Measurements from ENCODE around the gene MITD1. TPM values are rescaled to one million over a fixed set of nuclear protein-coding genes. Genes with fewer than 3 reads are reported as not detected.

Gene MITD1
- total RNA-seq, 1 donor from 2014 or later: 20.9 TPM

DNA sequence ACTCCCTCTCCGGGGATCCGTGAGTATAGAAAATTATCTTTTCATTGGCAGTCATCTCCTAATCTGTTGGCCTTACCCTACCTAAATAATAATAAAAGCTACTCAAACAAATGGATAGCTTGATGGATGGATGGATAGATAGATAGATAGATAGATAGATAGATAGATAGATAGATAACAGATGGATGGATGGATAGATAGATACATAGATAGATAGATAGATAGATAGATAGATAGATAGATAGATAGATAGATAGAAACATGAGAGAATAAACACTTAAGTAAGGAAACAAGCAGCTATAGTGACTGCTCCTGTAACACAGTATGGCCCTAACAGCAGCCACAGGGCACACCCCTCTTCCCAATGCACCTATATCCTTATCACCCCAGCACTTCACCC lies 35.2 kb upstream of the MITD1 start:
- TF ChIP-seq CTCF (IDR thresholded peaks at IDR 0.05; ENCODE audit: insufficient read depth, low read depth, low read length) (no peak), EZH2 (IDR thresholded peaks at IDR 0.05; ENCODE audit: insufficient read depth, low read length) (no peak)
- Mint-ChIP-seq H3K9me3 (ENCODE audit: unreplicated experiment) (peaks cover 3% of the 10 kb centered on the region), H3K4me3 (ENCODE audit: unreplicated experiment) (no peak overlapping the region), H3K4me1 (ENCODE audit: low read depth, unreplicated experiment) (no peaks in the 10 kb centered on the region), H3K36me3 (ENCODE audit: low read depth, unreplicated experiment) (peaks cover 10% of the 10 kb centered on the region), H3K27ac (ENCODE audit: unreplicated experiment) (no peak overlapping the region), H3K27me3 (ENCODE audit: low read depth, unreplicated experiment) (no peaks in the 10 kb centered on the region)
- DNase-seq (ENCODE audit: low read depth): no peak
- no peaks in the 10 kb centered on the region for H3K79me2 ChIP-seq (ENCODE audit: insufficient read depth, low read length)
- H2AFZ ChIP-seq (ENCODE audit: low read depth, low read length): no peak overlapping the region
- no peaks in the 10 kb centered on the region for H3K4me1 ChIP-seq (ENCODE audit: insufficient read depth, low read length)
- no peak overlapping the region for H3K9ac ChIP-seq (ENCODE audit: low read length)
- FAIRE-seq: no peak
- H3K4me3 ChIP-seq (ENCODE audit: insufficient read depth, low read depth, low read length): no peak overlapping the region
- H3K36me3 ChIP-seq (ENCODE audit: insufficient read depth, low read length): no peaks in the 10 kb centered on the region
- H3K9me3 ChIP-seq (ENCODE audit: insufficient read depth, low read depth, low read length): no peaks in the 10 kb centered on the region
- H4K20me1 ChIP-seq (ENCODE audit: insufficient read depth, low read length): no peaks in the 10 kb centered on the region
- no peak overlapping the region for H3K4me2 ChIP-seq (ENCODE audit: low read length)
- no peak overlapping the region for H3K27ac ChIP-seq (ENCODE audit: low read depth, low read length)
- no peaks in the 10 kb centered on the region for H3K27me3 ChIP-seq (ENCODE audit: insufficient read depth, low read length)

- Mint-ChIP-seq H3K4me3 (ENCODE audit: unreplicated experiment) (no peak overlapping the region), H3K9me3 (ENCODE audit: unreplicated experiment) (peaks cover 9% of the 10 kb centered on the region), H3K4me1 (ENCODE audit: low read depth, unreplicated experiment) (no peaks in the 10 kb centered on the region), H3K27me3 (ENCODE audit: low read depth, unreplicated experiment) (no peaks in the 10 kb centered on the region), H3K27ac (ENCODE audit: unreplicated experiment) (no peak overlapping the region), H3K36me3 (ENCODE audit: low read depth, unreplicated experiment) (peaks cover 9% of the 10 kb centered on the region)
- no peaks in the 10 kb centered on the region for H3K9me3 ChIP-seq (ENCODE audit: insufficient read depth, low read depth, low read length)
- FAIRE-seq (no peak), DNase-seq (ENCODE audit: low read depth) (no peak)
- H3K79me2 ChIP-seq (ENCODE audit: insufficient read depth, low read length): no peaks in the 10 kb centered on the region
- no peaks in the 10 kb centered on the region for H3K4me1 ChIP-seq (ENCODE audit: insufficient read depth, low read length)
- peaks cover 3% of the 10 kb centered on the region for H3K36me3 ChIP-seq (ENCODE audit: insufficient read depth, low read length)
- no peaks in the 10 kb centered on the region for H3K27me3 ChIP-seq (ENCODE audit: insufficient read depth, low read length)
- H2AFZ ChIP-seq (ENCODE audit: low read depth, low read length): no peak overlapping the region
- no peak overlapping the region for H3K4me2 ChIP-seq (ENCODE audit: low read length)
- H4K20me1 ChIP-seq (ENCODE audit: insufficient read depth, low read length): no peaks in the 10 kb centered on the region
- H3K27ac ChIP-seq (ENCODE audit: low read depth, low read length): no peak overlapping the region
- no peak overlapping the region for H3K4me3 ChIP-seq (ENCODE audit: insufficient read depth, low read depth, low read length)
- no peak overlapping the region for H3K9ac ChIP-seq (ENCODE audit: low read length)
- TF ChIP-seq CTCF (IDR thresholded peaks at IDR 0.05; ENCODE audit: insufficient read depth, low read depth, low read length): no peak
- no peak for TF ChIP-seq EZH2 (IDR thresholded peaks at IDR 0.05; ENCODE audit: insufficient read depth, low read length)
Observed at GRCh38 chr2:99205491-99205890, 24.6 kb upstream of the MITD1 start.

GRCh38 chr2:99201959-99202678 lies 21.3 kb upstream of the MITD1 start:
- no peak overlapping the region for H3K4me3 Mint-ChIP-seq (ENCODE audit: unreplicated experiment)

More at GRCh38 chr2:99201959-99202678, 21.3 kb upstream of the MITD1 start:
- no peak overlapping the region for H3K27ac ChIP-seq (ENCODE audit: low read depth, low read length)
- no peaks in the 10 kb centered on the region for H3K9me3 ChIP-seq (ENCODE audit: insufficient read depth, low read depth, low read length)
- no peak overlapping the region for H2AFZ ChIP-seq (ENCODE audit: low read depth, low read length)
- H3K79me2 ChIP-seq (ENCODE audit: insufficient read depth, low read length): no peaks in the 10 kb centered on the region
- Mint-ChIP-seq H3K9me3 (ENCODE audit: unreplicated experiment) (peaks cover 9% of the 10 kb centered on the region), H3K27ac (ENCODE audit: unreplicated experiment) (no peak overlapping the region), H3K27me3 (ENCODE audit: low read depth, unreplicated experiment) (no peaks in the 10 kb centered on the region), H3K36me3 (ENCODE audit: low read depth, unreplicated experiment) (peaks cover 10% of the 10 kb centered on the region), H3K4me1 (ENCODE audit: low read depth, unreplicated experiment) (no peaks in the 10 kb centered on the region)
- no peak for DNase-seq (ENCODE audit: low read depth)
- no peak overlapping the region for H3K4me2 ChIP-seq (ENCODE audit: low read length)
- no peaks in the 10 kb centered on the region for H4K20me1 ChIP-seq (ENCODE audit: insufficient read depth, low read length)
- FAIRE-seq: no peak
- peaks cover 8% of the 10 kb centered on the region for H3K36me3 ChIP-seq (ENCODE audit: insufficient read depth, low read length)
- no peaks in the 10 kb centered on the region for H3K27me3 ChIP-seq (ENCODE audit: insufficient read depth, low read length)
- TF ChIP-seq EZH2 (IDR thresholded peaks at IDR 0.05; ENCODE audit: insufficient read depth, low read length): no peak
- no peak for TF ChIP-seq CTCF (IDR thresholded peaks at IDR 0.05; ENCODE audit: insufficient read depth, low read depth, low read length)
- H3K4me1 ChIP-seq (ENCODE audit: insufficient read depth, low read length): no peaks in the 10 kb centered on the region
- no peak overlapping the region for H3K4me3 ChIP-seq (ENCODE audit: insufficient read depth, low read depth, low read length)
- H3K9ac ChIP-seq (ENCODE audit: low read length): no peak overlapping the region
